Trophoblast cell (in vitro differentiated cells and primary cell): ENCODE results near the gene C7orf33.
"Not testable (repeated sequence)": the region's sequence is repeated elsewhere in the genome, so short reads cannot be mapped to it uniquely, and the experiment has no call there.

Experiments
- DNase-seq, 2 donors: peaks; one replicate each; pipeline ENCODE4 v3.0.0-alpha.2; 2016
- H2AFZ ChIP-seq: 2 replicates; pipeline ENCODE4 v1.6.1; 2013; ENCODE audit warnings: low read length, moderate library complexity, mild to moderate bottlenecking; ENCODE audit not compliant: insufficient read depth, poor library complexity
- H2AK5ac ChIP-seq: 2 replicates; pipeline ENCODE4 v1.6.1; 2013; ENCODE audit warnings: mild to moderate bottlenecking, low read length
- H2BK120ac ChIP-seq: 2 replicates; pipeline ENCODE4 v1.6.1; 2013; ENCODE audit warnings: low read length, mild to moderate bottlenecking, moderate library complexity; ENCODE audit not compliant: insufficient read depth, poor library complexity
- H2BK12ac ChIP-seq: 2 replicates; pipeline ENCODE4 v1.6.1; 2013; ENCODE audit warnings: mild to moderate bottlenecking, low read length, moderate library complexity
- H2BK5ac ChIP-seq: 2 replicates; pipeline ENCODE4 v1.6.1; 2013; ENCODE audit warnings: low read length, low read depth, moderate library complexity, mild to moderate bottlenecking; ENCODE audit not compliant: poor library complexity
- H3K14ac ChIP-seq: 2 replicates; pipeline ENCODE4 v1.6.1; 2013; ENCODE audit warnings: mild to moderate bottlenecking, low read length
- H3K18ac ChIP-seq: 2 replicates; pipeline ENCODE4 v1.6.1; 2013; ENCODE audit warnings: mild to moderate bottlenecking, low read length
- H3K23ac ChIP-seq: 2 replicates; pipeline ENCODE4 v1.6.1; 2013; ENCODE audit warnings: low read length
- H3K27ac ChIP-seq: 2 replicates; pipeline ENCODE4 v1.5.1; 2013; ENCODE audit warnings: low read depth, mild to moderate bottlenecking, inconsistent platforms, low read length, moderate library complexity
- H3K27me3 ChIP-seq: 2 replicates; pipeline ENCODE4 v1.6.1; 2013; ENCODE audit warnings: inconsistent platforms, mild to moderate bottlenecking, low read length, moderate library complexity; ENCODE audit not compliant: insufficient read depth
- H3K36me3 ChIP-seq, 2 experiments: 1 replicate in 1 of 2; 2 replicates in 1 of 2; pipeline ENCODE4 v1.6.1; 2013; ENCODE audit warnings: low read length in 2 of 2, mild to moderate bottlenecking in 2 of 2, moderate library complexity in 1 of 2; ENCODE audit not compliant: insufficient read depth in 2 of 2, control insufficient read depth in 1 of 2
- H3K4ac ChIP-seq: 2 replicates; pipeline ENCODE4 v1.6.1; 2013; ENCODE audit warnings: low read depth, mild to moderate bottlenecking, low read length, moderate library complexity
- H3K4me1 ChIP-seq, 2 experiments: 1 replicate in 1 of 2; 2 replicates in 1 of 2; pipeline ENCODE4 v1.6.1; 2013; ENCODE audit warnings: low read length in 2 of 2, mild to moderate bottlenecking in 2 of 2, moderate library complexity in 1 of 2; ENCODE audit not compliant: insufficient read depth in 2 of 2, control insufficient read depth in 1 of 2
- H3K4me2 ChIP-seq: 2 replicates; pipeline ENCODE4 v1.6.1; 2013; ENCODE audit warnings: inconsistent platforms, mild to moderate bottlenecking, low read length, moderate library complexity
- H3K4me3 ChIP-seq: 2 replicates; pipeline ENCODE4 v1.5.1; 2013; ENCODE audit warnings: mild to moderate bottlenecking, low read depth, low read length, inconsistent platforms
- H3K79me1 ChIP-seq: one replicate; pipeline ENCODE4 v1.6.1; 2013; ENCODE audit warnings: low read length
- H3K79me2 ChIP-seq: 2 replicates; pipeline ENCODE4 v1.6.1; 2013; ENCODE audit warnings: low read length, mild to moderate bottlenecking; ENCODE audit not compliant: control insufficient read depth, insufficient read depth, poor library complexity
- H3K9ac ChIP-seq: 2 replicates; pipeline ENCODE4 v1.6.1; 2013; ENCODE audit warnings: mild to moderate bottlenecking, low read length
- H3K9me3 ChIP-seq: 2 replicates; pipeline ENCODE4 v1.6.1; 2013; ENCODE audit warnings: low read depth, mild to moderate bottlenecking, control low read depth, inconsistent platforms, low read length; ENCODE audit not compliant: insufficient read depth
- H4K12ac ChIP-seq: 2 replicates; pipeline ENCODE4 v1.6.1; 2013; ENCODE audit warnings: low read depth, mild to moderate bottlenecking, low read length, moderate library complexity
- H4K8ac ChIP-seq: 2 replicates; pipeline ENCODE4 v1.6.1; 2013; ENCODE audit warnings: low read depth, mild to moderate bottlenecking, low read length, moderate library complexity
- H4K91ac ChIP-seq: one replicate; pipeline ENCODE4 v1.6.1; 2013; ENCODE audit warnings: low read depth, mild to moderate bottlenecking, low read length, moderate library complexity
- WGBS: extraction: QIAGEN DNeasy Blood & Tissue Kit; methylation state at CpG from one replicate; pipeline ENCODE4 v1.1.7; 2013; ENCODE audit warnings: missing lambda C conversion rate; ENCODE audit not compliant: insufficient read length, insufficient coverage; ENCODE audit errors: extremely low coverage; 5-methylcytosine and 5-hydroxymethylcytosine counted together

Gene C7orf33

DNA sequence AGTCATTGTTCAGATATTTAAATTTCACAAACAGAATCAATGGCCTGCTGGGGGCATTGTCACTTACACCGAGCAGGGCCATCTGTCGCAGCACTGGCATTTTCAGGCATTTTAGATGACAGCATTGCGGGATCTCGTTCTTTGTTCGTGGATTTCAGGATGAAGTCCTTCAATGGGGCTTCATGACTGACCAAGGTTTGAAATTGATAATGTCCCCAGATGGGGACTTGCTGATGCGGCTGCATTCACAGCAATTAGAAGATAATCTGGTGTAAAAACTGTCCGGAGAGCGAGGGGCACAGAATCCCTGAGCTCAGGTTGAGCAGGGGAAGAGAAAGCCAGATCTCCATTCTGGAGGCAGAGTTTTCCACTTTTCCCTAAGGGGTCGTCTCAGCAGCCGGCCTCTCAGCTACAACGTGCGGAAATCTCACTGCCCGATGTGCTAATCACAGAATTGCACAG, 1.9 kb upstream of the C7orf33 start:
- no peak overlapping the region for H4K8ac ChIP-seq
- H3K79me2 ChIP-seq = no peaks in the 10 kb centered on the region
- H3K4ac ChIP-seq = no peak overlapping the region
- H4K12ac ChIP-seq = no peak overlapping the region
- H3K36me3 ChIP-seq = no peaks in the 10 kb centered on the region
- H2BK5ac ChIP-seq = no peak overlapping the region
- no peak overlapping the region for H3K4me3 ChIP-seq
- H2AFZ ChIP-seq = no peak overlapping the region
- no peaks in the 10 kb centered on the region for H3K27me3 ChIP-seq
- H3K18ac ChIP-seq = no peak overlapping the region
- no peak overlapping the region for H3K9ac ChIP-seq
- WGBS = no CpG with 5 or more reads among the region's 13 CpGs
- DNase-seq = no peak
- H3K79me1 ChIP-seq = no peaks in the 10 kb centered on the region
- no peaks in the 10 kb centered on the region for H3K4me1 ChIP-seq
- no peak overlapping the region for H2BK12ac ChIP-seq
- H2AK5ac ChIP-seq = no peak overlapping the region
- no peak overlapping the region for H2BK120ac ChIP-seq
- no peak overlapping the region for H4K91ac ChIP-seq
- no peak overlapping the region for H3K23ac ChIP-seq
- no peak overlapping the region for H3K4me2 ChIP-seq
- H3K14ac ChIP-seq = no peak overlapping the region
- no peaks in the 10 kb centered on the region for H3K9me3 ChIP-seq
- H3K27ac ChIP-seq = no peak overlapping the region

DNA sequence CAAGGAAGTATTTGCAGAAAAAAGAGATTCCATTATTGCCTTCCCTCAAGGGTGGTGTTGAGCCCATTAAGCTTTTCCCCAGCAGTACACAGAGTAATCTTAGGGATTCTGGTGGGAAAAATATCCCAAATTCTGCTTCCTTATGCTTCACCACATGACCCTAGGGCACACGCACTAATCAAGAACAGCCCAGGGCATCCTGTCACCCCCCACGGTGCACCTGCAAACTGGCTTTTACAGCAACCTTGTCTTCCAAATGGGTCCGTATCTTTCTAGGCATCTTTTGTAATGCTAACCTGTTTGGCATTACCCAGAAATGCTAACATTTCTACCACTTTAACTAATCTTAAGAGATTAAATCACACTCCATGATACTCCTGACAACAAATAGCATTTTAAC, 926 bp upstream of the C7orf33 start:
- Histone ChIP-seq H3K27ac (no peak overlapping the region), H3K4ac (no peak overlapping the region), H3K27me3 (no peaks in the 10 kb centered on the region), H3K79me2 (no peaks in the 10 kb centered on the region), H4K8ac (no peak overlapping the region), H2BK5ac (no peak overlapping the region), H3K23ac (no peak overlapping the region), H3K4me2 (no peak overlapping the region), H2AFZ (no peak overlapping the region), H2BK12ac (no peak overlapping the region), H3K9me3 (no peaks in the 10 kb centered on the region), H3K79me1 (no peaks in the 10 kb centered on the region), H4K12ac (no peak overlapping the region), H4K91ac (no peak overlapping the region), H2AK5ac (no peak overlapping the region), H3K9ac (no peak overlapping the region), H3K18ac (no peak overlapping the region), H2BK120ac (no peak overlapping the region), H3K4me3 (no peak overlapping the region), H3K14ac (no peak overlapping the region), H3K36me3 (no peaks in the 10 kb centered on the region), H3K4me1 (no peaks in the 10 kb centered on the region)
- DNase-seq = no peak
- WGBS = no CpG with 5 or more reads among the region's 3 CpGs

- not testable (repeated sequence) for H3K9ac ChIP-seq, H3K9me3 ChIP-seq, H2BK5ac ChIP-seq, H2BK120ac ChIP-seq, H3K27ac ChIP-seq, H3K36me3 ChIP-seq, H3K14ac ChIP-seq, H2AK5ac ChIP-seq, H4K8ac ChIP-seq, H2AFZ ChIP-seq, H4K91ac ChIP-seq, H3K27me3 ChIP-seq, H3K18ac ChIP-seq, H3K4me2 ChIP-seq, DNase-seq, H2BK12ac ChIP-seq, H3K4ac ChIP-seq, H3K23ac ChIP-seq, H3K79me1 ChIP-seq, H3K4me1 ChIP-seq, H3K79me2 ChIP-seq, H3K4me3 ChIP-seq, H4K12ac ChIP-seq
- WGBS = no CpG with 5 or more reads among the region's 3 CpGs
Observed at GRCh38 chr7:148596354-148596753, 5.8 kb downstream of the C7orf33 start.

GRCh38 chr7:148598351-148598750, 7.8 kb downstream of the C7orf33 start:
- Histone ChIP-seq H4K12ac (no peak overlapping the region), H3K79me1 (no peaks in the 10 kb centered on the region), H3K4ac (no peak overlapping the region), H2BK120ac (no peak overlapping the region), H2BK5ac (no peak overlapping the region), H3K4me1 (no peaks in the 10 kb centered on the region), H3K9ac (no peak overlapping the region), H3K4me2 (no peak overlapping the region), H3K14ac (no peak overlapping the region), H4K91ac (no peak overlapping the region), H3K9me3 (no peaks in the 10 kb centered on the region), H4K8ac (no peak overlapping the region), H3K27ac (no peak overlapping the region), H3K27me3 (no peaks in the 10 kb centered on the region), H3K36me3 (no peaks in the 10 kb centered on the region), H2AFZ (no peak overlapping the region), H3K4me3 (no peak overlapping the region), H2AK5ac (no peak overlapping the region), H2BK12ac (no peak overlapping the region), H3K18ac (no peak overlapping the region), H3K23ac (no peak overlapping the region), H3K79me2 (no peaks in the 10 kb centered on the region)
- no CpG with 5 or more reads among the region's 3 CpGs for WGBS
- no peak for DNase-seq
